DND-41 (cell line): ENCODE data around the gene SLC16A6.

Source experiments
- EZH2 ChIP-seq: IDR thresholded peaks from 3 replicates; pipeline ENCODE4 v1.6.1; 2012; ENCODE audit warnings: borderline replicate concordance, low read depth, mild to moderate bottlenecking, moderate library complexity, low read length, inconsistent platforms; ENCODE audit not compliant: severe bottlenecking
- TF ChIP-seq, protein P1 (sequence below): IDR thresholded peaks from 2 replicates; pipeline ENCODE4 v1.5.1; 2012; ENCODE audit warnings: borderline replicate concordance, low read length, moderate library complexity, mild to moderate bottlenecking; ENCODE audit not compliant: poor library complexity, severe bottlenecking; ENCODE audit errors: extremely low read depth

DNA sequence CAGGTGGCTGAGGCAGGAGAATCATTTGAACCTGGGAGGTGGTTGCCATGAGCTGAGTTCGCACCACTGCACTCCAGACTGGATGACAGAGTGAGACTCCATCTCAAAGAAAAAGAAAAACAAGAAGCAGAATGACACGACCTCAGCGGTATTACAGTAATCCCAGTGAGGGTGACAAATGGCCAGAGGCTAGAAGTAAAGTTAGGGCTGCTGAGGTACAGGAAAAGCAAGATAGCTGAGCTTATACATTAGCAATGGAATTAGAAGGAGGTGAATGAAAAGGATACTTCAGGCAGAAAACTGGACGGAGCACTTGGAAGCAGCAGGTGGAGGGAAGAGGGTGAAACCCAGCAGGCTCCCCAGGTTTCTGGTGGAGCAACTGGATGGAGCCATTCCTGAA, 69.1 kb downstream of the SLC16A6 start:
- TF ChIP-seq, protein P1, sequence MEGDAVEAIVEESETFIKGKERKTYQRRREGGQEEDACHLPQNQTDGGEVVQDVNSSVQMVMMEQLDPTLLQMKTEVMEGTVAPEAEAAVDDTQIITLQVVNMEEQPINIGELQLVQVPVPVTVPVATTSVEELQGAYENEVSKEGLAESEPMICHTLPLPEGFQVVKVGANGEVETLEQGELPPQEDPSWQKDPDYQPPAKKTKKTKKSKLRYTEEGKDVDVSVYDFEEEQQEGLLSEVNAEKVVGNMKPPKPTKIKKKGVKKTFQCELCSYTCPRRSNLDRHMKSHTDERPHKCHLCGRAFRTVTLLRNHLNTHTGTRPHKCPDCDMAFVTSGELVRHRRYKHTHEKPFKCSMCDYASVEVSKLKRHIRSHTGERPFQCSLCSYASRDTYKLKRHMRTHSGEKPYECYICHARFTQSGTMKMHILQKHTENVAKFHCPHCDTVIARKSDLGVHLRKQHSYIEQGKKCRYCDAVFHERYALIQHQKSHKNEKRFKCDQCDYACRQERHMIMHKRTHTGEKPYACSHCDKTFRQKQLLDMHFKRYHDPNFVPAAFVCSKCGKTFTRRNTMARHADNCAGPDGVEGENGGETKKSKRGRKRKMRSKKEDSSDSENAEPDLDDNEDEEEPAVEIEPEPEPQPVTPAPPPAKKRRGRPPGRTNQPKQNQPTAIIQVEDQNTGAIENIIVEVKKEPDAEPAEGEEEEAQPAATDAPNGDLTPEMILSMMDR = no peak
- TF ChIP-seq EZH2 = no peak
